NCI-H146 (cell line): ENCODE results near the gene ZNF460.
"Not testable (repeated sequence)": the region's sequence is repeated elsewhere in the genome, so short reads cannot be mapped to it uniquely, and the experiment has no call there.

Experiments
- DNase-seq: peaks from one replicate; lab custom pipeline; 2025; lab: John Stamatoyannopoulos, UW

The ZNF460 gene

DNA sequence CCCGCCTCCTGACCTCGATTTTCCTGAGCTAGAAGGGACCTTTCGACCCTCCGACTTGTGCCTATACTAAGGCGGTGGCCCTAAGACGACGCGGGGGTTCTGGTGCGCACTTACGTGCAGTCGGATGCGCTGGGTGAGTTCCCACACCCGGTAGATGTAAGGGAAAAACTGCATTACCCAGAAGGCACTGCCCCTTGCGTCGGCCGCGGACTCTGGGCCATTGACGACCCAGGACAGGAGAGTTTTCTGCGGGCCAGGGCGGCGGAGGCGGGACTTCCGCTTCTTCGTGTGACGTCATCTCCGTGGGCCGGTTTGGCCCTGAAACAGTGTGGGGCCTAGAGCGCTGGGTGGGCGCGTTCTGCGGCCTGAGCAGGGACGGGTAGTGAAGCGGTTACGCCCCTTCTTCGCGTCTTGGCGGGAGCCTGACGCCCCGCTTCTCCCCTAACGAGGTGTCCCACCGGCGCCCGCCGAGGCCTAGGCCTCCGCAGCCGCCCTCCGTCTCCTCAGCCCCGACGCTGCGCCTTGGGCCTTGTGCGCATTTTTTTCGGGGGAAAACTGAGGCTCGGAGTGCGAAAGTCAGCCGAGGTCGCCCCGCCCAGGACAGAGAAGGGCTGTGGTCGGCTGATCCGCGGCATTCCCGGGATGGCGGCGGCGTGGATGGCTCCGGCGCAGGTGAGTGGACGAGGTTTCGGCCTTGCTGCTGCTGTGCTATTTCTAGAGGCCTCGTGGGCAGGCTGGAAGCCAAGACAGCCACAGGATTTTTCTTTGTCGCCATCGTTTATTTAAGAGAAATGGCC is at the start of gene ZNF460:
Gene ZNF460 (plus strand): TSS at position 321 of the 797 bp plus-strand sequence. CDS start 322 bp downstream, at position 643.
- DNase-seq: peak; percentile 99

DNA sequence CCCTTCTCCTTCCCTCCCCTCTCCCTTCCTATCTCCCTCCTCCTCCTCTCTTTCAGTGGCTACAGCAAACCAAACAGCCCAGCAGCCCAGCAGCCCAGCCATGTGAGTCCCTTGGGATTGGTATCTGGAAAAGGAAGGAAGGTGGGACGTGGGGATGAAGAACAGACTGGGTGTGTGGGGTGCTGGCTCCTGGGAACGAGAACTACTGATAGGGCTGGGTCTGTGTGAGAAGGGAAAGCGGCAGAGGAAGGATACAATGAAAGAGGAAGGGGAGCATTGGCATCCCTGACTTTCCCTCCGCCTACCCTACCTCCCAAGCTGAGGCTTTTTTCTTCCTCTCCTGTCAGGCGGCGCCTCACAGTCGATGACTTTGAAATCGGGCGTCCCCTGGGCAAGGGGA is 48.6 kb upstream of the ZNF460 start:
- no peak for DNase-seq

DNA sequence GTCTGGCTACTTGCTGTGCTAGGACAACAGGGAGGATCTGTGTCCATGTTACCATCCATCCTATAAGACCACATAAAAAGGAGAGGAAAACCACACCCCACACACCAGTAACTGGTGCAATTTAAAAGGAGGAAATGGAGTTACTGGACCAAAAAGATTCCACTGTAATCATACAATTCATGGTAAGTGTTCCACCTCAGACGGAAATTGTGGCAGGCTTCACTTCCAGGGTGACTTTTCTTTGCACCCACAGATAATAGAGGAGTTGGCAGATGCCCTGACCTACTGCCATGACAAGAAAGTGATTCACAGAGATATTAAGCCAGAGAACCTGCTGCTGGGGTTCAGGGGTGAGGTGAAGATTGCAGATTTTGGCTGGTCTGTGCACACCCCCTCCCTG is 47.1 kb upstream of the ZNF460 start:
- no peak for DNase-seq

DNA sequence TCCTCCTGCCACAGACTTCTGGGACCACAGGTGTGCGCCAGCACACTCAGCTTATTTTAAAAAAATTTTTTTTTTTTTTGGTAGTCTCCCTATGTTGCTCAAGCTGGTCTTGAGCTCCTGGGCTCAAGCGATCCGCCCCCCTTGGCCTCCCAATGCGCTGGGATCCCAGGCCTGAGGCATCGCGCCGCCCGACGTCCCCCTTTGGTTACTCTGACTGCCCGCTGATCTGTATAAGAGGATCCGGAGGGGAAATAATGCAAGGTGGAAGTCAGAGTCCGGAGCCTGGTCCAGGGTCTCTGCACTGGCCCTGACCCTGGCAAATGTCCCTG is 40.3 kb upstream of the ZNF460 start:
- DNase-seq: no peak

DNA sequence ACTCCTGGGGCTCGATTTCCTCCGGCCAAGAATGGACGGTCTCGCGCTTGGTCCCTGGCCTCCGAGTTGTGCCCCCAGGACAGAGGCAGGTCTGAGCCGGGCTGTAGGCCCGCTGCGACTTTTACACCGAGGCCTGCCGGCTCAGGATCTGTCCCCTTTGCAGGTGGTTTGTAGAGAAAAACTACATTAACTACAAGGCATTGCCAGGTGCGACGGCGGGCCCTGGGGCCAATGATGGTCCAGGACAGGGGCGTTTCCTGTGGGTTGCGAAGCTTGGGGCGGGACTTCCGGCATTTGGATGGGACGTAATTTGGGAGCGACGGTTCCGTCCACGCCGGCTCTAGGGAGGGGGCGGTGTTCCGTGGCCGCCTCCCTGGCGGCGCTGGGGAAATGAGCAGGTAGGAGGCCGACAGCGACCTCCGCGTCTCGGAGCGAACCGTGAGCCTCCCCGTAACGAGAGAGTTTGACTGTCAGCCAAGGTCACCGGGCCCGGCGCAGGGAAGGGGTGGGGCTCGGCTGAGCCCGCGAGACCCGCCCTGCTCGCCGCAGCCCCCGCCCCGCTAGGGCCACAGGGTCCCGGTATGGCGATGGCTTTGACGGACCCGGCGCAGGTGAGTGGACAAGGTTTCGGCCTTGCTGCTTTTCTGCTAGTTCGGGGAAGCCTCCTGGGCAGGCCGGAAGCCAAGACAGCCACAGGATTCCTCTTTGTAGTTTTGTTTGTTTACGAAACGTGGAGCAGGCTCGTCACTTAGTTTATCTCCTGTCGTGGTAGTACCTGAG is 39.8 kb upstream of the ZNF460 start, which contains the start of gene ZNF805:
Gene ZNF805 (plus strand): TSS at position 322 of the 780 bp plus-strand sequence. CDS start 260 bp downstream, at position 582.
- DNase-seq: peak; percentile 96

DNA sequence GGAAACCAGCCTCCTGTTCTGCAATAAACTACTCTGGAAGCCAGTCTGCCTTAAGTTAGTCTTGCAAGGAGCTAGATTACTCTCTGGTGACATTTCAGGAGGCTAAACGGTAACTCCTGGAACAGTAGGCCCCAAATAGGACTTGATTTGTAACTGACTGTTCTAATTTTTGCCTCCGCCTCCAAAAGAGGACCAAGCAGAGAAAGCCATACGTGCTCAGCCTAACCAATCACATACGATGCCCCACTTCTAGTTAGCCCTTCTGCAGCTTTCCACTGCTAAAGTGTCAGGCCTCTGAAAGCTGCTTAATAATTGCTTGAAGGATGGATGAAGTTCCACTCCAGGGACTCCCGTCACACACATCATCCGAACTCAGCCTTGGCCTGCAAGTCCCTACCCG is 39.1 kb upstream of the ZNF460 start:
- DNase-seq: no peak

DNA sequence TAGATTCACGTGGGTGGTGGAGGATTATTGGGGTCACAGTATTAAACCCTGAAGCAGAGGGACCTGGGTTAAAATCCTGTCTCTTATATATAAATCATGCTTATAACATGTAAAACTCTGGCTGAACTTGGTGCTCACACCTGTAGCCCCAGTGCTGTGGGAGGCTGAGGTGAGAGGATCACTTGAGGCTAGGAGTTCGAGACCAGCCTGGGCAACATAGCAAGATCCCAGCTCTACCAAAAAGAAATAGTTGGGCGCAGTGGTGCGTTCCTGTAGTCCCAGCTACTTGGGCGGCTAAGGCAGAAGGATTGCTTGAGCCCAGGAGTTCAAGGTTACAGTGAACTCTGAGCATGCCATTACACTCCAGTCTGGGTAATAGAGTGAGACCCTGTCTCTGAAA is 37.5 kb upstream of the ZNF460 start:
- no peak for DNase-seq

DNA sequence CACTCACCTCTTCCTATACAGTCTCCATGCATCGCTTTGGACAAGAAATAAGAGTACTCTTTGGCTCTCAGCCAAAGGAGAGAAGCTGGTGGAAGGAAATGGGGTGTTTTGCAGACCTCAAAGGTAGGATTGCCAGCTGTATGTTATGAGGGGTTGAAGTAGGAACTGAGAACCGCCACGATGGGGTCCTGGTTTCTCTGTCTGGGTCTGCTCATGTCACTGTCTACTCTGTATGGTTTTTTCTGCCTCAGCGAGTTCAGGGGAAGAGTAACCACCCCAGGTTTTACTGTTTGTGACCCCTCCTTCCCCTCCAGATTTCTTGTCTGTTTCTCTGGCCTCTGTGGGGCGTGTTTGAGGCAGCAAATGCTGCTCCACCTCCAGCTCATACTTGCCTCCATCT is 35.8 kb upstream of the ZNF460 start:
- DNase-seq: no peak

DNA sequence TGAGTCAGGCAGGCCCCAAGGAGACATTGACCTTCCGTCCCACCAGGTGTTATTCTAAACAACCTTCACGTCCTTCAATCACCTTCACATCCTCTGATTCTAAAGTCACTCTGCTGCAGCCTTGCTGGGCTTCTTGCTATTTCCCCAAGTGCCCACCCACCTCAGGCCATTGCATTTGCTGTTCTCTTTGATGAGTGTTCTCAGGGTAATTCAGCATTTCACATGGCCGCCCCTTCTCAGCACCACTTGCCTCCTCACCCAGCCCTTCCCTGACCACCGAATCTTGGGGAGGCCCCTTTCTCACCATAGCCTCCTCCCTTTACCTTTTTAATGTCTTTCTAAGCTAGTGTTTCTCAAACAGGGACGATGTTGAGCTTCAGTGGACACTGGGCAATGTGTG is 35.2 kb upstream of the ZNF460 start:
- DNase-seq: no peak

DNA sequence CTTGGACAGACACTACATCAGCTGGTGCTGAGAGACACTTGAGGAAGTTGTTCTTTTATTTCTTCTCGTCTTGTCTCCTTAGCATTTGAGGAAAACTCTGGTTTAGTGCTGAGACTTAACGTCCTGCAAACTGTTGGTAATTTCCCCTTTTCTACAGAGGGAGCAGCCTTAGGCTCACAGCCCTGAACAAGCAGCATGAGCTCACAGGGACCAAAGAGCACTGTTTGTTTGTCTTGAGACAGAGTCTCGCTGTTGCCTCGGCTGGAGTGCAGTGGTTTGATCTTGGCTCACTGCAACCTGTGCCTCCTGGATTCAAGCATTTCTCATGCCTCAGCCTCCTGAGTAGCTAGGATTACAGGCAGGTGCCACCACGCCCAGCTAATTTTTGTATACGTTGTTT is 34.3 kb upstream of the ZNF460 start:
- DNase-seq: no peak

DNA sequence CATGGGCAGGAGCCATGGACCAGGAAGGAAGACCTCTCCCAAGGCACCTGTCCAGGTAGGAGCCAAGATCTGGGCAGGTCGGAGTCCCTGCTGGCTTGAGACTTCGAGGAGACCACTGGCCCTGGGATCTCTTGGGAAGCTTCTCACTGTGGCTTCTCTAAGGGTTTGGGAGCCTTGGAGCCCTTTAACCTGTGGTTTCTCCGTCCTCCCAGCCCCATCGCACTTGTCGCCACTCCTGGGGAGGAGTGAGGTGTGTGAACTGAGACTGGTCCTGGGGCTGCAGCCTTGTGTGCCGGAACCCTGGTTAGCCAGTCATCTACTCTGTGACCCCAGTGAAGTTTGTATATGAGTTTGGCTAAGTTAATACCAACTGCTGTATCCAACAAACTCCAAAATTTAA is 31.6 kb upstream of the ZNF460 start:
- no peak for DNase-seq

DNA sequence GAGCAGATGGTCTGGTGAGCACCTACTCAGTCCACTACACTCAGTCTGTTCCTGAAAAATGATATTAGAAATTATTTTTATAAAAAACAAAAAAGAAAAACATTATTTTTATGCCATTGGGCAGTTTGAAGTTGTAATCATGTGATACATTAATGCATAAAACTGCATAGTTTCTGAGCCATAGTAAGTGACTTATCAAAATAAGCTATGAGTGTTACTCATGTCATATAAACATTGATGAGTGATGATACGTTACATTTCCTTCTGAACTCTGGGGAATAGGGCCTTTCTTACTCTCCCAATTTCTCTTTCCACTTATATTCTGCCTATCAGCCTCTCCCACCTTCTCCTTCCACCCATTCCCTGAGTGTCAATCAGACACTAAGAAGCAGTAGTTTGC is 31.0 kb upstream of the ZNF460 start:
- no peak for DNase-seq

DNA sequence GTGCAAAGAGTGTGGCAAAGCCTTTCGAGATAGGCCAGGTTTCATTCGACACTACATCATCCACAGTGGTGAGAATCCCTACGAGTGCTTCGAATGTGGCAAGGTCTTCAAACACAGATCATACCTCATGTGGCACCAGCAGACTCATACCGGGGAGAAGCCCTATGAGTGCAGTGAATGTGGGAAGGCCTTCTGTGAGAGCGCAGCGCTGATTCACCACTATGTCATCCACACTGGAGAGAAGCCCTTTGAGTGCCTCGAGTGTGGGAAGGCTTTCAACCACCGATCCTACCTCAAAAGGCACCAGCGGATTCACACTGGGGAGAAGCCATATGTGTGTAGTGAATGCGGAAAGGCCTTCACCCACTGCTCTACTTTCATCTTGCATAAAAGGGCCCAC is 26.5 kb upstream of the ZNF460 start:
- DNase-seq: not testable (repeated sequence)

DNA sequence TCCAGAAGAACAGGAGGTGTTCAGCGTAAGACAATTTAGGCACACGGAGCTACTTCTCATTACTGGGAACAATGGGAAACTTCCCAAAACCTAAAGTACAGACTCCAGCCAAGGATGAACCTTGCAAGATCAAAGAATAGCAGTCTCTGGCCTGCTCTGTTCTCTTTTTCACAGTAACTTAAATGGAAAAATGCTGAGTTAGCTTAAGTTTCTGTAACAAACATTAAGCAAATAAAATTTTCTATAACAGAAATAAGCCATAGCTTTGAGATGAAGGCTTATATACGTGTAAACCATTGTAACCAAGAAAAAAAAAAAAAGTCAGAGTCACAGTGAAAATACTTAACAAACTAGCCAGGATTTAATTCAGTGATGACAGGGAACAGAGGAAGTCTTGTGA is 18.2 kb upstream of the ZNF460 start:
- no peak for DNase-seq

DNA sequence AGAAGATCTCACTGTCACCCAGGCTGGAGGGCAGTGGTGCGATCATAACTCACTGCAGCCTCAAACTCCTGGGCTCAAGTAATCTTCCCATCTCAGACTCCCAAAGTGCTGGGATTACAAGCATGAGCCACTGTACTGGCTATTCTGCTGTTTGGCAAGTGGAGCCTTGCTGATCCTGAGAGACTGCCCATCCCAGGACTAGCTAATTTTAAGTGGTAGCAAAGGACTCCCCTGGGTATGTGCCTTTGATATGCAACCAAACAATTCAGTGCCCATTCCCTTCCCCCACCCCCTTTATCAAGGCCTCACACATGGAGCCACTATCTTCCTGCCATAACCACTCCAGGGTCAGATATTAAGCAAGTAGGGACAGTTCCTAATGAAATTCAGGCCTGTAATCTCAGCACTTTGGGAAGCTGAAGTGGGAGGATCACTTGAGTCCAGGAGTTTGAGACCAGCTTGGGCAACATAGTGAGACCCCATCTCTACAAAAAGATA is 17.0 kb upstream of the ZNF460 start:
- no peak for DNase-seq

DNA sequence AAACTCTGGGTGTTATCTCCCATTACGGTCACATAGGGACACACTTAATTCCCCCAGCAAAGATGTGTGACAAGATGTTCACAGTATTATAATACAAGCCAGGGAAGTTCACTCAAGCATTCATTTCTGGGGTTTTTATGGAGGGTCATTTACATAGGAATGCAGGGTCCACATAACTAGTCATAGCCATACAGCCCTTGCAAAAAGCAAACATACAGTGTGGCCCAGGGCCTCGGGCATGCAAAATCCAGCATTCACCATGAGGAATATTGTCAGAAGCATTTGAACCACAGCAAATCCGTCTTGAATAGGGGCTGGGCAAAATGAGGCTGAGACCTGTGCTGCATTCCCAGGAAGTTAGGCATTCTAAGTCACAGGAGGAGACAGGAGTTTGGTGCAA is 13.0 kb upstream of the ZNF460 start:
- DNase-seq: no peak

DNA sequence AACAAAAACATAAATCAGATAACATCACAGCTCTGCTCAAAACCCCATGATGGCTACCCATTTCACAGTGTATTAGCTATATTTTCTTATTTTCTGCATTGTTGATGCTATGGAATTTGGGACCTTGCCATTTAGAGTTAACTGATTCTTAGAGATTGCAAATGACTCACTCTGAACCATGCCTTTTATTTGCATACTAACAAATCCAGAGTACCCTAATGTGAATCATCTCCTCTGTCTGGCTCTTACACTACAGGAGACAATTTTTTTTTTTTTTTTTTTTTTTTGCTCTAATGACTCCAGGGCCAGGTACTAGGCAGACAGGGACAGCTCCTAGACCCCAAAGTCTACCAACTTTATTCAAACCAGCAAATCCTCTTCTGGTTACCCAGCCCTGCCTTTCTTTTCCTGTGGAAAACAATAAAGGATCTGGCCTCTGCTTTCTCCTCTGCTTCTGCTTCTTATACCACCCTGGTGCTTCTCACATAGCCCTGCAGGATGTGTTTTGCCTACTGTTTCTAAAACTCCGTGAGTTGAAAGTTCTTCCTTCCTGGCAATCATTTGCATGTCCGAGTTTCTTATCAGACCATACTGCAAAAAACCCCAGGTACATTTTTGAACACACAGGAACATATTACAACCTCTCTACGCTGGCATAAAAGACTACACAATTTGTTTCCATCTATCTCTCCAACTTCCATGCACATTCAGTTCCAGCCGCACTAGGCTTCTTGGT is 10.6 kb upstream of the ZNF460 start:
- no peak for DNase-seq

DNA sequence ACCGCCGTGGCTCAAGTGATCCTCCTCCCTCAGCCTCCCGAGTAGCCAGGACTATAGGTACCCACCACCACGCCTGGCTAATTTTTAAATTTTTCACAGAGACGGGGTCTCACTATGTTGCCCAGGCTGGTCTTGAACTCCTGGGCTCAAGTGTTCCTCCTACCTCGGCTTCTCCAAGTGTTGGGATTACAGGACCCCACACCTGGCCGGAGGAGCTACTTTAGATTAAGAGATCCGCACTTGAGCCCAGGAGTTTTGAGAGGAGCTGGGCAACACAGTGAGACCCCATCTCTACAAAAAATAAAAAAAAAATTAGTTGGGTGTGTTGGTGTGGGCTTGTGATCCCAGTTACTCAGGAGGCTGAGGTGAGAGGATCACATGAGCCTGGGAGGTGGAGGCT is 9.0 kb upstream of the ZNF460 start:
- no peak for DNase-seq

DNA sequence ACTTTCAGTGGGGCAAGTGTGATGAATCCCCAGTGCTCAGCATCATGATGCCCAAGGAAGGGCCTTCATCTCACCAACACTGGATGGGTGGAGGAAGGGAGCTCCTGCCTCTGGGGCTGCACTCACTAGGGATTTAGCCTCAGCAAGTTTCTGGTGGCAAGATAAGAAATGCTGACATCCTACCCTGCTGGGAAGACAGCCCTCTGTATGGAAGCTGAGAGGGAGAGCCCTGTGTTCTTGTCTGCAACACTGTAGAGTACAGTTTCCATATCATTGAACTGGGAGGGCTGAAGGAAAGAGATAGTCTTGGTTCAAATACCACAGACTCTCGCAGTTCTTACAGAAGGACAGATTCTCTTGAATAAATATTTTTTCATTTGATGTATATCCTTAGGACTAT is 7.3 kb upstream of the ZNF460 start:
- no peak for DNase-seq

DNA sequence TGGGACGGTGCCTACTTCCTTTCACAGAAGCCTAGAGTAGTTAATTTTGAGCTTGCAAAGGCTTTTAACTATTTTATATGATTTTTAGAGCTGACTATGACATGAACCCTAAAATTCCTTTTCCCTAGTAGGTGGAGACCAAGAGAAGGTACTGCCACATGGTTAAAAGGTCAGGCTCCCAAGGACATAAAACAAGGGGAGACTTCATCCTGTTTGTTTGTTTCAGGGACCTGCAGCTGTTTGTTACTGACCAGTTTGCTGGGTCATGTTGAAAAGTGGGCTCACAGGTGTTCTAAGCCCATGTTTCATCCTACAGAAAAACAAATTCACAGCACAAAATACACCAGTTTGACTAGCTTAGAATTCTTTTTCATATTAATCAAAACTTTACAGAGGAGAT is 3.9 kb upstream of the ZNF460 start:
- no peak for DNase-seq

DNA sequence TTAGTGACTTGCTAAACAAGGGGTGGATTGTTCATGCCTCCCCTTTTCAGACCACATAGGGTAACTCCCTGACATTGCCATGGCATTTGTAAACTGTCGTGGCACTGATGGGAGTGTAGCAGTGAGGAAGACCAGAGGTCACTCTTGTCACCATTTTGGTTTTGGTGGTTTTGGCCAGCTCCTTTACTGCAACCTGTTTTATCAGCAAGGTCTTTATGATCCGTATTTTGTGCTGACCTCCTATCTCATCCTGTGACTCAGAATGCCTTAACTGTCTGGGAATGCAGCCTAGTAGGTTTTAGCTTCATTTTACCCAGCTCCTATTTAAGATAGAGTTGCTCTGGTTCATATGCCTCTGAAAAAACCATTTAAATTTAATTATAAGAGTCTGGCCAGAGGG is 1.8 kb upstream of the ZNF460 start:
- DNase-seq: not testable (repeated sequence)

DNA sequence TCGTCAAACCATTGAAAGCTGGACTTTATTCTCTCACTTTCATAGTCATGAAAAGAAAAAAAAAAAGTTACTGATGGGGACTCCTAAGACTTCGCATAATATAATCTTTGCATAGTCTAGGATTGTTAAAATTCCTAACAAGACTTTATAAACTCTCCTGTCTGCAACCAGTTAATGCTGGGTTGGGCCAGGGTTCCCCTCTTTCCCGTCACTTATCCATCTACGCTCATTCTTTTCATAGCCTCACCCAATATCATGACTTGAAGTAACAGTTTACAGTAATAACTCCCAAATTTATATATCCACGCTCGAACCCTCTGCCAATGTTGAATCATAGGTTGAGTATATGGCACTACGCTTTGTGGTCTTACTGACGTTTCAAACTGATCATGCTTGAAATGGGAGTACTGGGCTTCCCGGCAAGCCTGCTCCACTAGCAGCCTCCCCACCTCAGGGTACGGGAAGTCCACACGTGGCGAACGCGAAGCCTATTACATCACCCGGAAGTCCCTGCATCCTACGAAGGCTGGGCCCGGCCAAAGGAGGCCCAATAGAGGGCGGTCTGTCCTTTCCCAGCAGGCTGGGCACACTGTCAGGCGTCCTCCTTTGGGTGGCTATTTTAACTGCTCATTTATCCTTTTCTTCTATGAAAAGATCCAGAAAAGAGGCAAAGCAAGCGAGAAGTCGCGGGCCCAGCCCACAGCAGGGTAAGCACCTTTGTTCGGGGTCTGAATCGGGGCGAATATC is 694 bp upstream of the ZNF460 start:
- peak; percentile 97 for DNase-seq
